Kidney (tissue), 14 donors: ENCODE results near the gene DICER1. TPM values are rescaled to one million over a fixed set of nuclear protein-coding genes. Genes with fewer than 3 reads are reported as not detected.

Experiments
- DNase-seq, 5 donors: peaks; one replicate each; pipeline ENCODE4 v3.0.0-alpha.2; 2013 to 2020
- FAIRE-seq: peaks from 2 replicates; lab custom pipeline; 2012; peaks lifted over from hg19 to GRCh38; lab: Jason Lieb, UNC
- H3K27ac ChIP-seq, 2 donors: one replicate each; pipeline ENCODE4 v1.7.0; 2013; ENCODE audit warnings: low read depth in 2 of 2, low read length in 2 of 2, inconsistent platforms in 1 of 2
- H3K27me3 ChIP-seq: one replicate; pipeline ENCODE4 v1.7.1; 2013; ENCODE audit warnings: low read length, inconsistent platforms; ENCODE audit not compliant: control insufficient read depth, insufficient read depth
- H3K36me3 ChIP-seq, 3 donors: one replicate each; pipeline versions ENCODE4 v1.7.0 to v1.7.1; 2013; ENCODE audit warnings: low read length in 3 of 3, control low read depth in 1 of 3, inconsistent platforms in 1 of 3; ENCODE audit not compliant: insufficient read depth in 3 of 3, control insufficient read depth in 2 of 3
- H3K4me1 ChIP-seq, 3 donors: one replicate each; pipeline versions ENCODE4 v1.7.0 to v1.7.1; 2013; ENCODE audit warnings: low read length in 3 of 3, inconsistent platforms in 1 of 3, low read depth in 1 of 3; ENCODE audit not compliant: control insufficient read depth in 2 of 3, insufficient read depth in 2 of 3
- H3K4me3 ChIP-seq, 3 donors: one replicate each; pipeline versions ENCODE4 v1.7.0 to v1.8.1; 2013; ENCODE audit warnings: low read length in 3 of 3, control low read depth in 1 of 3, inconsistent platforms in 1 of 3
- H3K9ac ChIP-seq, 3 donors: one replicate each; pipeline versions ENCODE4 v1.7.0 to v1.7.1; 2013; ENCODE audit warnings: low read length in 3 of 3, control low read depth in 1 of 3, inconsistent platforms in 1 of 3
- H3K9me3 ChIP-seq, 3 donors: one replicate each; pipeline versions ENCODE4 v1.7.0 to v1.7.1; 2013; ENCODE audit warnings: low read length in 3 of 3, control low read depth in 1 of 3, inconsistent platforms in 1 of 3; ENCODE audit not compliant: control insufficient read depth in 2 of 3, insufficient read depth in 1 of 3
- intact Hi-C: fragments of 100-400 bp; cut with DNase I; formaldehyde crosslinking; loops from one replicate; pipeline ENCODE4 v1.11.1; 2022
- polyA plus RNA-seq: library from polyadenylated mRNA; stranded (reverse); fragments of 350-450 nt; fragmentation: Illumina TruSeq; extraction: RNeasy Lipid Tissue Mini Kit (QIAGEN cat#74804); gene quantifications from one replicate; pipeline ENCODE4 v1.2.3, GENCODE V29; 2014; ENCODE audit warnings: low read depth, low replicate concordance; ENCODE audit not compliant: insufficient read depth
- total RNA-seq: library from RNA; stranded (reverse); fragmentation: NEBNext Ultra II Directional; extraction: Animal tissue kit (Norgen Biotek cat#: 25700); gene quantifications from one replicate; pipeline ENCODE4 v1.2.1, GENCODE V29; 2021
- TF ChIP-seq, protein P1 (sequence below): IDR thresholded peaks from 3 replicates; pipeline ENCODE4 v1.5.1; 2012; ENCODE audit warnings: mild to moderate bottlenecking, moderate library complexity, borderline replicate concordance; ENCODE audit not compliant: insufficient read depth; ENCODE audit errors: extremely low read depth
- donor health status: control.
- donor health status: control.
- donor health status: control.
- donor health status: control.
- donor health status: control.
- donor health status: DM: yes; HTN: yes; CAD: no.
- donor health status: Normal renal cell carcinoma (clear cell type).

DICER1 gene
- total and polyA plus RNA-seq, 2 donors from 2014 or later, result 6.0 to 83.6 TPM

DNA sequence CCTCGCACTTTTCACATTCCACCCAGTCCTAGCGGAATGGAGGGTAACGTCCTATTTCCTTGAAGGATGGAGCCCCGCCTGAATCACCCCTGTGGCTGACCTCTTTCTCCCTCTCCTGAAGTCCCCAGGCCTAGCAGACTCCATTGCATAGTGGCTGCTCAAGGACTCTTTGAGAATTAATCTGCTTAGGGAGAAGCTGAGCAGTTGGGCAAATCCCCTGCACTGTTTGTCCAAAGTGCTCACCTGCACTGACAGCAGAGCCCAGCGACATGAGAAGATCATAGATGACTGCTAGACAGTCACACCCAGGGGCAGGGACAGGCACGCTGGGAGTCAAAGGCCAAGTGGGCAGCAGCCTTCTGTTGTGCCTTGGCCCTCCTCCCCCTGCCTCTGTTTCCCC lies 37.7 kb upstream of the DICER1 start:
- peaks cover 0 to 2% (median 0%) of the 10 kb centered on the region in 3 donors for H3K4me1 ChIP-seq

DNA sequence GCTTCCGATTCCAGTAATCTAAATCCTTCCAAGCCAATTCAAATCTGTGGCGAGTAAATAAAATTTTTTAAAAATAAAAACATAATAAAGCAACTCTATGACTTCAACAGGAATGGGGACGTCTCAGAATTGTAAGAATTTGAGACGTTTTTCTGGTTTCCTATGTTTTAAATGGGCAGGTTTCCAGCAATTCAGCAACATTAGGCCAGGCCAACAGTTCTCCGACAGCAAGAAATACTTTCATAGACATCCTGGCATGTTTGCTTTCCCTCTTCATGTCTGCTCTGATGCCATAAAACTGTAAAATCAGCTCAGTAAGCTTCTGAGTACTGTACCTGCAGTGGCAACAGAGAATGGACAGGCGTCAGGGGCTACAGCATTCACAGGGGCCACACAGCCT lies 35.8 kb upstream of the DICER1 start:
- Histone ChIP-seq H3K9me3 (no peaks in the 10 kb centered on the region), H3K27me3 (no peaks in the 10 kb centered on the region), H3K36me3 (peaks cover 0 to 26% (median 6%) of the 10 kb centered on the region in 3 donors), H3K4me3 (no peak overlapping the region), H3K9ac (no peak overlapping the region), H3K4me1 (peaks cover 0 to 3% (median 3%) of the 10 kb centered on the region in 3 donors), H3K27ac (no peak overlapping the region)
- intact Hi-C loops, result no loop called here
- FAIRE-seq (no peak), DNase-seq (no peak)
- TF ChIP-seq, protein P1, sequence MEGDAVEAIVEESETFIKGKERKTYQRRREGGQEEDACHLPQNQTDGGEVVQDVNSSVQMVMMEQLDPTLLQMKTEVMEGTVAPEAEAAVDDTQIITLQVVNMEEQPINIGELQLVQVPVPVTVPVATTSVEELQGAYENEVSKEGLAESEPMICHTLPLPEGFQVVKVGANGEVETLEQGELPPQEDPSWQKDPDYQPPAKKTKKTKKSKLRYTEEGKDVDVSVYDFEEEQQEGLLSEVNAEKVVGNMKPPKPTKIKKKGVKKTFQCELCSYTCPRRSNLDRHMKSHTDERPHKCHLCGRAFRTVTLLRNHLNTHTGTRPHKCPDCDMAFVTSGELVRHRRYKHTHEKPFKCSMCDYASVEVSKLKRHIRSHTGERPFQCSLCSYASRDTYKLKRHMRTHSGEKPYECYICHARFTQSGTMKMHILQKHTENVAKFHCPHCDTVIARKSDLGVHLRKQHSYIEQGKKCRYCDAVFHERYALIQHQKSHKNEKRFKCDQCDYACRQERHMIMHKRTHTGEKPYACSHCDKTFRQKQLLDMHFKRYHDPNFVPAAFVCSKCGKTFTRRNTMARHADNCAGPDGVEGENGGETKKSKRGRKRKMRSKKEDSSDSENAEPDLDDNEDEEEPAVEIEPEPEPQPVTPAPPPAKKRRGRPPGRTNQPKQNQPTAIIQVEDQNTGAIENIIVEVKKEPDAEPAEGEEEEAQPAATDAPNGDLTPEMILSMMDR, result no peak

More for the DNA sequence above, 37.7 kb upstream of the DICER1 start:
- Histone ChIP-seq H3K27me3 (no peaks in the 10 kb centered on the region), H3K36me3 (peaks cover 0 to 28% (median 6%) of the 10 kb centered on the region in 3 donors), H3K4me3 (no peak overlapping the region), H3K27ac (no peak overlapping the region), H3K9me3 (no peaks in the 10 kb centered on the region), H3K9ac (no peak overlapping the region)
- intact Hi-C loops, result no loop called here
- FAIRE-seq (no peak), DNase-seq (no peak)
- TF ChIP-seq, protein P1, result no peak

DNA sequence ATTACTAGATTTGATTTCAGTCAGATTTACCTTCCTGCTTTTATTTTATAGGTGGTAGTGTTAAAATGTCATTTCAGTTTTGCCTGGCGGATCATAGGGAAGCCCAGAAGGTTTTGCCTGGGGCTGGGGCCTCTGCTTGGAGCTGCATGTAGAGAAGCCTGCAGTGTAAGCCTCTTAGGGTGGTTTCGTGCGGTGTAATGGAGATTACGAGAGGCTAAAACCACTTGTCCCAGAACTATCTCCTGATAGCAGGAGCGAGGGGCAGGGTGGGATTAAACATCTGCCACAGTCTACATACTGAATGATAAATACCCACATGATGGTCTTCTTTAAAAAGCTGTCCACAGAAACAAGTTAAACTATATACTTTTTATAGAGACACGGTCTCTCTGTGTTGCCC lies 35.0 kb upstream of the DICER1 start:
- no peak for DNase-seq
- no peaks in the 10 kb centered on the region for H3K9me3 ChIP-seq
- intact Hi-C loops, result no loop called here

More for the DNA sequence above, 35.0 kb upstream of the DICER1 start:
- no peak for FAIRE-seq
- Histone ChIP-seq H3K27ac (no peak overlapping the region), H3K9ac (no peak overlapping the region), H3K4me3 (no peak overlapping the region), H3K27me3 (no peaks in the 10 kb centered on the region), H3K4me1 (peaks cover 0 to 6% (median 3%) of the 10 kb centered on the region in 3 donors), H3K36me3 (peaks cover 0 to 26% (median 6%) of the 10 kb centered on the region in 3 donors)
- TF ChIP-seq, protein P1, result no peak
